ENCODE results near the gene GPR137.
A peak's percentile ranks its signal among the peaks of the same experiment; 100 is the strongest.
"Not testable (repeated sequence)": the region's sequence is repeated elsewhere in the genome, so short reads cannot be mapped to it uniquely, and the experiment has no call there.

GPR137 gene

DNA sequence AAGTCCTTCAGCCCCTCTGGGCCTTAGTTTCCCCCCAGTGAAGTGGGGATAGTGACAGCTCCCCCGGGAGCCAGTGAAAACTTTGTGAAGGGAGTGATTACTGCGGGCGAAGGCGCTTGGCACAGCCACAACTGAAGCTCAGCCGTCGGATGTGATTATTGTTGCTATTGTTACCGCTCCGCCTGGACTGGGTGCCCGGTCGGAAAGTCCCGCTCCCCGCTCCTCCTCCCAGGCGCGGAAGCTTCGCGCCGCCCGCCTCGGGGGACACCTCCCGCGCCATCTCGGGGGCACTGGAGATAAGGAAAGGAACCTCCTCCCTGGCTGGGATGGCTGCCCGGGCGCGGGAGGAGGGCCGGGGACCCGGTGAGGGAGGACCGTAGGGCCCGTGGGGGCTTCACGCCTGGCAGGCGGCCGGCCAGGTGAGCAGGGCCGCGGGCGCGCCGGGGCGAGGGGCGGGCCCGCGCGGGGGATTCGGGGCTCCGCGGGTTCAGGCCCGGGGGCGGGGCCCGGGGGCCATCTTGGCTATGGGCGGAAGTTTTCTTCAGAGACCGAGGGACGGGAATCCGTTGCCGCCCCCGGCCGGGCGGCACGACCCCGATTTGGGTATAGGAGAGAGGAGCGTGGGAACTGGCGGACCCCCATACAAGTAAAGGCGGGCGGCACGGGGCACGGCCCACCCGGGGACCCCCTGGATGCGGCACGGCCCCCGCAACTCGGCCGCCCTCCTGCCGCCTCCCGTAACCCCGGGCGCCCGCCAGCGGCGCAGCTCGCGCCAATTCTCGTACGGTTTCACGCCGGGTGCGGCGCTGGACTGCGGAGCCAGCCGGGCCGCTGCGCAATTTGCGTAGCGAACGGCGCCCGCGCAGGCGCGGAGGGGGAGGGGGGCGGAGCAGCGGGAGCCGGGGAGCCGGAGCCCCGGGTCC, at the start of gene GPR137:
GPR137 (plus strand) TSS at position 887 of the 923 bp plus-strand sequence. CDS start 677 bp downstream, outside the sequence.
- peak; percentile 84 to 94 (median 87) for DNase-seq (ENCODE audit: low read depth in 3 of 3)

DNA sequence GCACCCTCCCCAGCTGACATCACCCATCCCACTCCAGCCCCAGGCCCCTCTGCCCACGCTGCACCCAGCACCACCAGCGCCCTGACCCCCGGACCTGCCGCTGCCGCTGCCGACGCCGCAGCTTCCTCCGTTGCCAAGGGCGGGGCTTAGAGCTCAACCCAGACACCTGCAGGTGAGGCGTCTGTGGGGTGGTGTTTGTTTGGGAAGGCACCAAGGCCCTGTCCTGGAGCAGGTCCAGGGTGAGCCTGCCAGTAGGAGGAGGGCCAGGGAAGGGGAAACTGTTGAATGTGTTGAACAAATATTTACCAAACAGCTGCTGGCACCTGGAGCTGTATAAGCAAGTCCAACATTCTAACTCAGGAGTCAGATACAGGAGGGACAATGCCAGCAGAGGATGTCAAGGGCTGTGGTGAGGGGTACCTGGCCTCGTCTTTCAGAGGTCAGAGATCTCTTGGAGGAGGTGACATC, 48.1 kb upstream of the GPR137 start:
- no peak for DNase-seq (ENCODE audit: low read depth in 3 of 3)

DNA sequence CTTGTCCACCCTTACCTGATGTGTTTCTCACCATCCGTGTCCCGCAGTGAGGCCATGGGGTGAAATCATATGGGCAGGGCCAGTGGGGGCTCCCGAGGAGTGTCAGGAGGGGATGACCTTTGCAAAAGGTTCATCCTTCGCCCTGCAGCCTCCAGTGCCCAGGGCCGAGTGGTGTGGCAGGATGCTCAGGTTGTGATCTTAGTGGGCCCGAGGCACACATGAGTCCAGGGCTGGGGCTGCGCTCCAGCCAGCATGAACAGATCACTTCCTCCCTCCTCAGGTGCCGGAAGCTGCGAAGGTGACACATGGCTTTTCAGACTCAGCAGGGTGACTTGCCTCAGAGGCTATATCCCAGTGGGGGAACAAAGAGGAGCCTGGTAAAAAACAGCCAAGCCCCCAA, 47.6 kb upstream of the GPR137 start:
- no peak for DNase-seq (ENCODE audit: low read depth in 3 of 3)

GRCh38 chr11:64238999-64239398, 46.6 kb upstream of the GPR137 start:
- DNase-seq (ENCODE audit: low read depth in 3 of 3), result no peak

- DNase-seq (ENCODE audit: low read depth in 3 of 3), result no peak
Observed at GRCh38 chr11:64239662-64240434, 45.8 kb upstream of the GPR137 start.

DNA sequence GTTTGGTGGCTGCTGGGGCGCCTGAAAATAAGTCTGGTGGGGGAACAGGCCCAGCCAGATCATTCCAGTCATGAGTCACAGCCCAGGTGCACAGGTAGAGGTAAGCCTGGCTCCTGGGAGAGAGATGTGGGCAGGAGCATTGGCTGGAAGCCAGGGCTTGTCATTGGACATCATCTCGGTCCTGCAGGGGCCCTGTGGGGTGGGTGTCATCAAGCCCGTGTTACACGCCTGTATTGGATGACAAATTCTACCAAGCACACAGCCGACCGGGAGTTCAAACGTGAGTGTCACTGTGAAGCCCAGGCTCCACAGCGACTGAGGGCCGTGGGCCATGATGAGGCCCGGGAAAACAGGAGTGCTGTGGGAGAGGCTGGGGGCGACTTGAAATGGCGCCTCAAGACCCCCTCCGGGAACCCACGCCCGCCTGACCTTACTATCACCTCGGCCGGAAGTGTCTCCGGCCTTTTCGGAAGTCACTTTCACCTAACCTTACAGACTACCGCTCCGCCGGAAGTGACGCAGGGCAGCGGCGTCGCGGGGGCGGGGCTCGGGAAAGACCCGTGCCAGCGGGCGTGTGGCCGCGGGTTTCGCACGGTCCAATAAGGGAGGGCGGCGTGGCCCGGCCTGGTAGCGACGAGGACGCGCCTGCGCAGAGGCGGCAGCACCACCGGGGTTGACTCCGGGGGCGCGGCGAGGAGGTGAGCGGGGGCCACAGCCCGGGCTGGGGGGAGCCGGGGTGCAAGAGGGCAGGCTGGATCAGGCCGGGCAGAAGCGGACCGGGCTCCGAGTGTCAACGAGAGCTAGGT, 45.0 kb upstream of the GPR137 start, which contains the start of gene FKBP2:
FKBP2 (plus strand) TSS at position 661 of the 806 bp plus-strand sequence. CDS start 1,293 bp downstream, outside the sequence.
- peak; percentile 95 to 98 (median 96) for DNase-seq (ENCODE audit: low read depth in 3 of 3)

DNA sequence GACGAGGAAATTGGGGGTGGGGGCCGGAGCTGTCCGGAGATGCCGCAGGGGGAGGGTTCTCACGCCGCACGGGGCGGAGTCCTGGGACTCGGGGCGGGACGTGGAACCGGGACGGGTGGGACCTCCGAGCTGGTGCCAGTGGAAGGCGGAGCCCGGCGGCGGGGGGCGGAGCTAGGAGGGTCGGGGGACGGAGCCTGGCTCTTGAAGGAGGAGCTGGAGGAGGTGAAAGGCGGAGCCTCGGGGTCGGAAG, 44.5 kb upstream of the GPR137 start:
- DNase-seq (ENCODE audit: low read depth in 3 of 3), result peak; percentile 99 to 100 (median 100)

GRCh38 chr11:64241491-64242374, 43.9 kb upstream of the GPR137 start:
- DNase-seq (ENCODE audit: low read depth in 3 of 3), result no peak

DNA sequence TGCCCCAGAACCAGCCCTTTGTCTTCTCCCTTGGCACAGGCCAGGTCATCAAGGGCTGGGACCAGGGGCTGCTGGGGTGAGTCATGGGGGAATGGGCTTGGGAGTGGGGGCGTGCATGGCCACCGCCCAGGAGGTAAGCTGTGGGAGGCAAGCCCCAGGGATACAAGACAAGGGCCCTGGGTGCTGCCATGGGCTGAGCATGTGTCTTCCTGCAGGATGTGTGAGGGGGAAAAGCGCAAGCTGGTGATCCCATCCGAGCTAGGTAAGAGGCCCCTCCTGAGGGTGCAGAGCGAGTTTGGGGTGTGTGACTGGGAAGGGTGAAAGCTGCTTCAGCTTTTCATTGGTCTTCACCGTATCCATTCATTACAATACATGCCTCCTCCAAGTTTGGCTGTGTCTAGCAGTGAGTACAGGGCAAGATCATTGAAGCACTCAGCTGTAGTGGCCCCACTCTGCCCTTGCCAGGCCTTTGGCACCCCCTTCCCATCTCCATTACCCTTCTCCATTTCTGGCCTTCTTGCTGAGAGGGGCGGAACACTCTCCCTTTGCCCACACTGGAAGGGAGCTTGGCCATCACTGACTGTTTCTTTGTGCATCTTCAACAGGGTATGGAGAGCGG, 42.3 kb upstream of the GPR137 start:
- DNase-seq (ENCODE audit: low read depth in 3 of 3), result no peak

DNA sequence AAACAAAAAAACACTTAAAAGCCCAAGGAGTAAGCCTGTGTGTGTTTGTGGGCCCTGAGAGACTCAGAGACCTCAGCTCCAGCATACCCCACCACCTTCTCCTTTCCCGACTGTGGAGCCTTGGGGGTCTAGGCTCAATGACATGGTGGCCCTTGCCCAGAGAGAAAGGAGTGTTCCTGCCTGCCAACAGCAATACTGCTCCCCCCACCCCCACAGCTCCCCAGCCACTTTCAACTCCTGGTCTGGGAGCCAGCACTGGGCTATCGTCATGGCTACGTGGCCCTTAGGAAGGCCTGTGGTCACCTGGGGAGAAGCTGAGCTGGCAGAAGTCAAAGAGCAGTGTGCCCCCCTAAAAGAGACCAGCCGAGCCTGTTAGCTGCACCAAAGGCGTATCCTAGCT, 41.5 kb upstream of the GPR137 start:
- no peak for DNase-seq (ENCODE audit: low read depth in 3 of 3)

DNA sequence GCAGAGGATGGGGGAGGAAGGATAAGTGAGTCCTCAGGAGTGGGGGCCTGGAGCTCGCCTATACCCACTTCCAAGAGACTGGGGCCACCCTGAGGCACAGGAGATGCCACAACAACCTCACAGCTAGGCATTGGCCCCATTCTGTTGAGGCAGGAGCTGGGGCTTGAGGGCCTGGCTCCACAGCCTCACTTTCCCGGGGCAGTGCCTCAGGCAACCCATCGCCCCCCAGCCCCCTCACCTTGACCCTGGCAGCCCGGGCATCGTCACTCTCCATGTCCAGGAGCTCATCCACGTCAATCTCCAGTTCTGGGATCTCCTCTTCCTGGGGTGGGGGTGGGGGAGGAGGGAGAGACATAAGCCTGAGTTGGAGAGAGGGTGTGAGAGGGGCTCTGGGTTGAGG, 40.7 kb upstream of the GPR137 start:
- no peak for DNase-seq (ENCODE audit: low read depth in 3 of 3)

DNA sequence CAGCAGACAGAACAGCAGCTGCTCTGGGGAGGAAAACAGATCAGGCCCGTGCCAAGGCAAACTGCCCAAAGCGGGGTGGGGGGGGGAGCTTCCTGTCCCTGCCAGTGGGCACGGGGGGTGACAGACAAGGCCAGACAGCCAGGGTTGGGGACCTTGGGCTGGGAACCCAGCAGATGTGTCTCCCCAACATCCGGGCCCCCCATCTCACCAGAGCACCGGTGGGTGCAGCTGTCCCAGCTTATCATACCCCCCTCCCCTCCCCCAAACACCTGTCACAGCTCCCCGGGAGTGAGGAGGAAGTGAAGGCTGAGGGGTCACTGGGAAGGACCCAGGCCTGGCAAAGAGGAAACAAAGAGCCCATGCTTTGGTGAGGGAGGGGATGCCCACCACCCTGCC, 40.2 kb upstream of the GPR137 start:
- DNase-seq (ENCODE audit: low read depth in 3 of 3), result no peak

DNA sequence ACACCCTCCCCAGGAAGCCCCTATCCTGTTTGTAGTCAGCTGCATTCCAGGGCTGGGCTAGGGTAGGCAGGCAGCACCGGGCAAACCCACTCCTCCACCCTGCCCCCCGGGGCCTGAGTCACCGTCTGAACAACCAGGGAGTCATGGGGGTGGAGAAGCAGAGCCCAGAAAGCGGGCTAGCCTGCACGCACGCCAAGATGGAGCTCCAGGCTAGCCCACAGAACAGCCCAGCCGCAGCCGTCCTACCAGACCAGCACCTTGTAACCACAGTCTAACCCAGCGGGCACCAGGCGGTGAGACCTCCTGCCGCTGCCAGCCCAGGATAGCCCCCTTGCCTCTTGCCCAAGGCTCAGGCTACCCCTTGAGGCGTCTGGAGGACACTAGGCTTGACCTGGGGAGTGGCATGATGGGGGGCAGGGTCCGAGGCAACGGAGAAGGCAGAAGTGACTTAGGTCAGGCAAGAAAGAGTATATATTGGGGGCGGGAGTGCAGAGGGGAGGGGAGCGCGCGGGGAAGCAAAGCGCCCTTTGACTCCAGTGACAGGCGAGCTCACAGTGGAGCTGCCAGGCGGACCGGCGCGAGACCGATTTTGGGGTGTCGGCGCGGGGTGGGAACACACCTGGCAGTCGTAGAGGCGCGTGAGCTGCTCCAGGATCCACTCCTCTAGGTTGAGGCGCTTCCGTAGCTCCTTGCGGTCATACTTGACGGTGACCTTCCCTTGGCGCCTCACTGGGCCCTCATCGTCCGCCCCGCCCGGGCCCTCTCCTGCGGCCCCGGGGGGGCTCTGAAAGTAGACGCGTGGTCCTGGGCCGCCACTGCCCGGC, 39.6 kb upstream of the GPR137 start:
- peak; percentile 65 to 82 (median 76) for DNase-seq (ENCODE audit: low read depth in 3 of 3)

GRCh38 chr11:64246621-64246870, 39.1 kb upstream of the GPR137 start:
- not testable (repeated sequence) for DNase-seq (ENCODE audit: low read depth in 3 of 3)

GRCh38 chr11:64246871-64247728, 38.5 kb upstream of the GPR137 start, which contains the start of gene PPP1R14B:
TSS of gene PPP1R14B (minus strand) at chr11:64246943. CDS start at chr11:64246673, 270 bp downstream.
- DNase-seq (ENCODE audit: low read depth in 3 of 3), result peak; percentile 70 to 77 (median 76)

GRCh38 chr11:64247729-64248531, 37.7 kb upstream of the GPR137 start:
- no peak for DNase-seq (ENCODE audit: low read depth in 3 of 3)

DNA sequence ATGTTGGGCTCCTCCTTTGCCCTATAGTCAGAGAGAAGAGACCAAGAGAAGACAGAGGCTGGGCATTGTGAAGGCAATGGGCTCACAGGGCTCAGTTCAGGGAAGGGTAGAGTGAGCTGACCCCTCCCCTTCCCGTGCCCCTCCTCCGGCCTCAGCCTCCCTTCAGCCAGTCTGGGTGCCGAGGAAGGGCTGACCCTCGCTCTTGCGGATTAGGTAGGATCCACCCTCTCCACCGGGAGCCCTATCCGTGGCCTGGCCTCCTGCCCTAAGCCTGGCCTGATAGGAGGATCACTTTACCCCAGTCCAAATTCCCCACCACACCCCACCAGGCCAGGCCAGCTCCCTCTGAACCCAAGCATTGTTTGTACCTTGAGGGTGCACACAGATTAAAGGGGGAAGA, 37.1 kb upstream of the GPR137 start:
- no peak for DNase-seq (ENCODE audit: low read depth in 3 of 3)

GRCh38 chr11:64249038-64249437, 36.6 kb upstream of the GPR137 start:
- DNase-seq (ENCODE audit: low read depth in 3 of 3), result no peak
